SH-SY5Y (cell line): Measurements from ENCODE around the gene HNF4A.

ENCODE experiments used
- GATA2 ChIP-seq: IDR thresholded peaks from 2 replicates; pipeline ENCODE4 v1.6.1; 2011; ENCODE audit warnings: mild to moderate bottlenecking, low read depth, low read length
- GATA3 ChIP-seq: IDR thresholded peaks from 2 replicates; pipeline ENCODE4 v1.6.1; 2011; ENCODE audit warnings: low read depth, mild to moderate bottlenecking, low read length, moderate library complexity

GRCh38 chr20:44402391-44403193, 47.1 kb downstream of the HNF4A start:
- TF ChIP-seq GATA2 (peak; percentile 90), GATA3 (no peak; the same call in 1 of the 2 replicates)
